Activated CD4-positive, alpha-beta T cell treated with anti-CD3 and anti-CD28 coated beads, Interleukin-2, amount 10 ng/mL, durations not matched to agents 24 days and 14 days (primary cell): ENCODE data around the gene NT5DC3. TPM values are rescaled to one million over a fixed set of nuclear protein-coding genes. Genes with fewer than 3 reads are reported as not detected.

Experiments
- DNase-seq: peaks from one replicate; pipeline ENCODE4 v3.0.0; 2022
- H3K27ac Mint-ChIP-seq: one replicate; pipeline ENCODE4 v1.8.0; 2022; ENCODE audit warnings: mild to moderate bottlenecking, mixed read lengths
- H3K27me3 Mint-ChIP-seq: one replicate; pipeline ENCODE4 v1.8.0; 2022; ENCODE audit warnings: mixed read lengths
- H3K36me3 Mint-ChIP-seq: one replicate; pipeline ENCODE4 v1.8.0; 2022; ENCODE audit warnings: low read depth, mild to moderate bottlenecking, mixed read lengths
- H3K4me1 Mint-ChIP-seq: one replicate; pipeline ENCODE4 v1.8.0; 2021; ENCODE audit warnings: mixed read lengths
- H3K4me3 Mint-ChIP-seq: one replicate; pipeline ENCODE4 v1.8.0; 2022; ENCODE audit warnings: mild to moderate bottlenecking, moderate library complexity, mixed read lengths
- H3K9me3 Mint-ChIP-seq: one replicate; pipeline ENCODE4 v1.8.0; 2021; ENCODE audit warnings: mixed read lengths
- intact Hi-C: fragments of 100-400 bp; cut with micrococcal nuclease; formaldehyde crosslinking; loops from one replicate; pipeline ENCODE4 v1.15.1; 2023
- total RNA-seq: library from RNA; stranded (reverse); gene quantifications from 2 replicates; pipeline ENCODE4 v1.2.3, GENCODE V29; 2022

The NT5DC3 gene
- total RNA-seq, 1 donor from 2014 or later = 14.9 TPM

DNA sequence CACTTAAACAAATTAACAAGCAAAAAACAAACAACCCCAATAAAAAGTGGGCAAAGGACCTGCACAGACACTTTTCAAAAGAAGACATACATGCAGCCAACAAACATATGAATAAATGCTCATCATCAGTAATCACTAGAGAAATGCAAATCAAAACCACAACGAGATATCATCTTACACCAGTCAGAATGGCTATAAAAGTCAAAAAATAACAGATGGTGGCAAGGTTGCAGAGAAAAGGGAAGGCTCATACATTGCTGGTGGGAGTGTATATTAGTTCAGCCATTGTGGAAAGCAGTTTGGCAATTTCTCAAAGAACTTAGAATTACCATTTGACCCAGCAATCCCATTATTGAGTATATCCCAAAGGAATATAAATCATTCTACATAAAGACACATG is 34.6 kb upstream of the NT5DC3 start:
- peaks cover 14% of the 10 kb centered on the region for H3K27me3 Mint-ChIP-seq
- no peaks in the 10 kb centered on the region for H3K36me3 Mint-ChIP-seq
- H3K4me1 Mint-ChIP-seq = peaks cover 20% of the 10 kb centered on the region
- H3K9me3 Mint-ChIP-seq = no peaks in the 10 kb centered on the region
- no peak for DNase-seq
- intact Hi-C loops = loop anchor here (5.0 kb wide), 1 partner anchor 187 kb away; the partner anchor contains the start of gene HCFC2
- H3K27ac Mint-ChIP-seq = no peak overlapping the region
- H3K4me3 Mint-ChIP-seq = no peak overlapping the region

DNA sequence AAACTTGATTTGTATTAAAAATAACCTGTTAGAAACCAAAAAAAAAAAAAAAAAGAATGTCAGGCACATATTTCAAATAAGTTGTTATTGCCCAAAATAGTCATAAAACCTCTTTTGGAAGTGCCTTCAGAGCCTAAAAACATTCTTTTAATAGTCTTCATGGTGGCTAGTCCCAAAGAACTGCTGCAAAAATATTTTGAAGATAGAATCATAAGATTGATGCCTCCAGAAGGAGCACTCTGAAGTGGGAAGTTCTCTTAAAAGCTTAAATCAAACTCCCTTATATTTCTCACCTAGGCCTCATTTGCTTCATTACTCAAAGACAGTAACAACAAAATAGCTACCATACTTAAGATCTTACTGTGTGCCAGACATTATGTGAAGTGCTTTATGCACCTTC is 27.2 kb upstream of the NT5DC3 start:
- Mint-ChIP-seq H3K9me3 (no peaks in the 10 kb centered on the region), H3K4me1 (no peaks in the 10 kb centered on the region), H3K27ac (no peak overlapping the region), H3K36me3 (no peaks in the 10 kb centered on the region), H3K27me3 (peaks cover 11% of the 10 kb centered on the region), H3K4me3 (no peak overlapping the region)
- intact Hi-C loops = no loop called here
- DNase-seq = no peak

GRCh38 chr12:103865151-103865730 is 24.2 kb upstream of the NT5DC3 start:
- no peak overlapping the region for H3K4me3 Mint-ChIP-seq
- peaks cover 7% of the 10 kb centered on the region for H3K27me3 Mint-ChIP-seq
- no peak for DNase-seq
- H3K36me3 Mint-ChIP-seq = no peaks in the 10 kb centered on the region
- no peaks in the 10 kb centered on the region for H3K9me3 Mint-ChIP-seq
- intact Hi-C loops = no loop called here
- H3K4me1 Mint-ChIP-seq = no peaks in the 10 kb centered on the region
- H3K27ac Mint-ChIP-seq = no peak overlapping the region

DNA sequence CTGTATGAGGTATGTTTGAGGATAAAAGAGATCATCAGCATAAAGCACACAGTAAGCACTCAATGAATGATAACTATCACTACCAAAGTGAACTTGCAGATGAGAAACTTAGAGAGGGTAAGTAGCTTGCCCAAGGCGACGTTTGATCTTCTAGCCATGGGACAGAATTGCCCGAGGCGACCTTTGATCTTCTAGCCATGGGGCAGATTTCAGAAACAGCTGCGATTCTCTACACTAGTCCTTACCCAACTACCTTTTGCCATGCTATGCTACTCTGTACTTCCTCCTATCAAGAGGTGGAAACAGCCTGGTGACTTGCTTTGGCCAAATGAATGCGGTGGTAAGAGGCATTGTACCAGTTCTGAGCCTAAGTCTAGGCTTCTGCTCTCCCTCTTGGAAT is 23.7 kb upstream of the NT5DC3 start:
- H3K36me3 Mint-ChIP-seq = no peaks in the 10 kb centered on the region

DNA sequence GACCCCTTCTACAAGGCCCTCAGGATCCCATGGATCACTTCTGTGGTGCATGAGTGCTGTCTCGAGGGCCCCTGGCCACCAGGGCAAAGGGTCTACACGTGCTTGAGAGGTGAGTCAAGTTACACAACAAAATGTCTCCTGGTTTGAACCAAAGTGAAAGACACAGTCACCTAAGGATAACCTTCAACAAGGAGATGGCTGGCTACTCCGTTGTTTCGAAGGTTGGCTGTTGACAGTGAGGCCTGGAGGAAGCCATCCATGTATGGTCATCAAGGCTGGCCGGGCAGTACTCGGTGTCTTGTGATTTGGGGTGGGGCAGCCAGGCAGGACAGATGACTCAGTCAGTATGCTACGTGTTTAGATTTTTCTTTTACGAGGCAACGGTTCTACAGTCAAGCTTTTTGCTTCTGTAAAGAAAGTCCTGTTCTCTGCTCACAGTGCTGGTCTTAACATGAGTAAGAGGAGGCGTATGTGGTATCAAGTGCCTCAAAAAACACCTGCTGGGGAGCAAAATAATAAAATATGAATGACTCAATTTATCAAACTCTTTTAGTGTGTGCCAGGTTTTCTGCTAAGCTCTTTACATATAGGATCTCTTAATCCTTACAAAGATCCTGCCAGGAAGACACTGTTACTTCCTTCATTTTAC is 18.0 kb upstream of the NT5DC3 start:
- no peaks in the 10 kb centered on the region for H3K4me1 Mint-ChIP-seq
- peaks cover 2% of the 10 kb centered on the region for H3K27me3 Mint-ChIP-seq
- no peaks in the 10 kb centered on the region for H3K36me3 Mint-ChIP-seq
- no peak overlapping the region for H3K4me3 Mint-ChIP-seq
- H3K9me3 Mint-ChIP-seq = no peaks in the 10 kb centered on the region
- DNase-seq = no peak
- no peak overlapping the region for H3K27ac Mint-ChIP-seq
- intact Hi-C loops = no loop called here

More for the DNA sequence above, 23.7 kb upstream of the NT5DC3 start:
- no peak overlapping the region for H3K4me3 Mint-ChIP-seq
- intact Hi-C loops = no loop called here
- no peaks in the 10 kb centered on the region for H3K4me1 Mint-ChIP-seq
- peaks cover 2% of the 10 kb centered on the region for H3K27me3 Mint-ChIP-seq
- no peaks in the 10 kb centered on the region for H3K9me3 Mint-ChIP-seq
- no peak overlapping the region for H3K27ac Mint-ChIP-seq
- DNase-seq = no peak

DNA sequence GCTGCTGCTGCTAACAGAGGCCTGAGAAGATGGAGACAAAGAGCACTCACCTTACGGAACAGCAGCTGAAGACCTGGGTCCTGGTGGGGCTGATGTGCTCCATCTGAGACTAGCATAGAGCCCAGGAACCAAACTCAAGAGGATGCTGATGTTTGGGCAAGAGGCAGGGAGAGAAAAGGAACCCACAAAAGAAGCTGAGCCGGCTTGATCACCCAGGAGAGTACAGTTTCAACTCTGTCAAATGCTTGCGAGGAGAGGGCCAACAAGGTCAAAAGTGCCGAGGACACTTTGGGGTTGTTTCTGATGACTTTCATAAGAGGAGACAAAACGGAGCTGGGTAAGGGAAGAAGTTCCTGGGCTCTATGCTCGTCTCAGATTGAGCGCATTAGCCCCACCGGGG is 17.3 kb upstream of the NT5DC3 start:
- Mint-ChIP-seq H3K27ac (no peak overlapping the region), H3K36me3 (no peaks in the 10 kb centered on the region), H3K4me1 (no peaks in the 10 kb centered on the region), H3K27me3 (peaks cover 4% of the 10 kb centered on the region), H3K9me3 (no peaks in the 10 kb centered on the region), H3K4me3 (no peak overlapping the region)
- no peak for DNase-seq
- intact Hi-C loops = no loop called here

DNA sequence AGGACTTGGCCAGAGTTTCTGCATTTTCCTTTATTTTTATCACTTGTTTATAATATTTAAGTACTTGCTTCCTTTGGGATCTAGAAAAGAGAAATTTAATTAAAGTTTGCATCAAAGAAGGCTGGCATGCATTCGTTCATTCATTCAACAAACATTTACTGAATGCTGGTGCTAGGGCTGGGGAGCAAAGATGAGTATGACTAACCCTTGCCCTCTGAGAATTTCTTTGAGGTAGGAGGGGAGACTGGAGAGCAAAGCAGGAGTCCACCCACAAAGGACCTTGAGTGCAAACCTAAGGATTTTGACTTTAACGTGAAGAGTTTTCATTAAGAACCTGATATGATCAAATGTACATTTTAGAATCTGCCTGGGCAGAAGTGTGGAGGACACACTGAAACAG is 16.1 kb upstream of the NT5DC3 start:
- no peak overlapping the region for H3K27ac Mint-ChIP-seq
- H3K9me3 Mint-ChIP-seq = no peaks in the 10 kb centered on the region
- H3K4me3 Mint-ChIP-seq = no peak overlapping the region
- peaks cover 9% of the 10 kb centered on the region for H3K27me3 Mint-ChIP-seq
- no peaks in the 10 kb centered on the region for H3K36me3 Mint-ChIP-seq
- H3K4me1 Mint-ChIP-seq = no peaks in the 10 kb centered on the region
- no peak for DNase-seq
- intact Hi-C loops = no loop called here

GRCh38 chr12:103855896-103856657 is 15.0 kb upstream of the NT5DC3 start:
- intact Hi-C loops = no loop called here
- Mint-ChIP-seq H3K4me1 (peaks cover 2% of the 10 kb centered on the region), H3K4me3 (no peak overlapping the region), H3K9me3 (no peaks in the 10 kb centered on the region), H3K27ac (no peak overlapping the region), H3K36me3 (no peaks in the 10 kb centered on the region), H3K27me3 (peaks cover 9% of the 10 kb centered on the region)
- DNase-seq = no peak

DNA sequence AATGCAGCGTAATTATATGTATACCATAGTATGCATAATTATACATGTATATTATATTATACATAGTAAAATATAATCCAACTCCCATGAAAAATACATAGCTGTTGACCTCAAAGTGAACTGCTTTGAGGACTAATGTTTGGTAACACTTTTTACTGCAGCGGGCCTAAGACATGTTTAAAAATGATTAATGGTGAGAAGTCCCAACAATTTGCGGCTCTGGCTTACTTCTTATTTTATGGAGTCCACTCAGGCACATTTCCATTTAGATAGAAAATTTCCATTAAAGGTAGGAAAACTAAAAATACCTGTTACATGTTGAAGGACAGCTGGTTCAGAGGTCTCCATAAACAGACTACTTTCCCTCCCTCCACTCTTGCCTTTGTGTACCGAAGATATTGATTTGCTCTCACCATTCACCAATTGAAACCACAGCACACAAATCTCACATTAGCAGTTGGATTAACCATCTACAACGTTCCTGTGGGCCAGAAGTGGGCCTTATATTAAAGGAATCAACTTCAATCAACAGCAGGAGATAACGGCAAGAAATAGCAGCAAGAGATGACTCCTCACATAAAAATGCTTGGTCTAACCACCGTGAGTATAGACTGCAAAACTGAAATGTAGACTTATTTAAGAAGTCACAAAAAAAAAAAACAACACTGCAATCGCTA is 14.1 kb upstream of the NT5DC3 start:
- intact Hi-C loops = no loop called here
- Mint-ChIP-seq H3K27ac (no peak overlapping the region), H3K4me3 (no peak overlapping the region)

DNA sequence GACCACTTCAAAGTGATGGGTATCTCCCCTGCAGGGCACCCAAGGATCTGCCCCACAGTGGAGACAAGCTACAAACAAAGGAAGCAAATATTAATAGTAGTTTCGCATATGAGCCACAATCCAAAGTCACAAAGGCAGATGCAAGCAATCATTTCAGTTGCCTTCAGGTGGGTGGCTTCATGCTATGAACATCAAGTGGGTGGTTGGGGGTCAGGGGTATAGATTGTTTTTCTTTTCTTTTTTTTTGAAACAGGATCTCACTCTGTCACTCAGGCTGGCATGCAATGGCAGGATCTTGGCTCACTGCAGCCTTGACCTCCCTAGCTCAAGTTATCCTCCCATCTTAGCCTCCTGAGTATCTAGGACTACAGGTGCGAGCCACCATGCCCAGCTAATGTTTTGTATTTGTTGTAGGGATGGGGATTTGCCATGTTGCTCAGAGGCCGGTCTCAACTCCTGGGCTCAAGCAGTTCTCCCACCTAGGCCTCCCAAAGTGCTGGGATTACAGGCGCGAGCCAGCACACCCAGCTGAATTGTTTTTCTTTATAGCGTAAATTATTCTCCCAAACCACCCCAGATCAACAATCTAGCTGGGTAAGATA is 13.4 kb upstream of the NT5DC3 start:
- intact Hi-C loops = no loop called here
- Mint-ChIP-seq H3K4me1 (peaks cover 2% of the 10 kb centered on the region), H3K27me3 (peaks cover 9% of the 10 kb centered on the region), H3K4me3 (no peak overlapping the region), H3K9me3 (no peaks in the 10 kb centered on the region), H3K27ac (no peak overlapping the region), H3K36me3 (no peaks in the 10 kb centered on the region)
- DNase-seq = no peak

More for the DNA sequence above, 14.1 kb upstream of the NT5DC3 start:
- Mint-ChIP-seq H3K36me3 (no peaks in the 10 kb centered on the region), H3K9me3 (no peaks in the 10 kb centered on the region), H3K27me3 (peaks cover 9% of the 10 kb centered on the region), H3K4me1 (peaks cover 2% of the 10 kb centered on the region)
- DNase-seq = no peak

DNA sequence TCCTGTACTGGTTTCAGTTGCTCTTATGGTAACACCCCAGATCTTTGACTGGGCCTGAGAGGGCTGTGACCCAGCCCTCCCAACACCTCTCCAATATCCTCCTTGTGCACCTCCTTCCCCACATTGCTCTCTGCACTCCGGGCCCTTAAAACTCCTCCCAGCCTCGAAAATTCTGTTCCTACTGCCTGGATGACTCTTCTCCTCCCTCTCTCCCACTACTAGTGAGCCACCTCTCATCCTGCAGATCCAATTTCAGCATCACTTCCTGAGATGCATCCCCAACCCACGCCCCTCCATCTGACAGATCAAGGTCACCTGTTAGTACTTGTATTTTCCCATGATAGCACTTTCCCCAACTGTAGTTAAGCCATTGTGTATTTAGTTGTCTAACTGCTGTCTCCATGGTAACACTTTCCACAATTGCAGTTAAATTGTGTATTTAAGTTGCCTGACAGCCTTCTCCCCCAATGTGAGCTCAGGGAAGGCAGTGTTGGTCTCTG is 11.5 kb upstream of the NT5DC3 start:
- intact Hi-C loops = no loop called here
- H3K27me3 Mint-ChIP-seq = peaks cover 11% of the 10 kb centered on the region
- peaks cover 2% of the 10 kb centered on the region for H3K4me1 Mint-ChIP-seq
- no peaks in the 10 kb centered on the region for H3K9me3 Mint-ChIP-seq
- H3K27ac Mint-ChIP-seq = no peak overlapping the region
- no peak for DNase-seq
- no peak overlapping the region for H3K4me3 Mint-ChIP-seq
- H3K36me3 Mint-ChIP-seq = no peaks in the 10 kb centered on the region

DNA sequence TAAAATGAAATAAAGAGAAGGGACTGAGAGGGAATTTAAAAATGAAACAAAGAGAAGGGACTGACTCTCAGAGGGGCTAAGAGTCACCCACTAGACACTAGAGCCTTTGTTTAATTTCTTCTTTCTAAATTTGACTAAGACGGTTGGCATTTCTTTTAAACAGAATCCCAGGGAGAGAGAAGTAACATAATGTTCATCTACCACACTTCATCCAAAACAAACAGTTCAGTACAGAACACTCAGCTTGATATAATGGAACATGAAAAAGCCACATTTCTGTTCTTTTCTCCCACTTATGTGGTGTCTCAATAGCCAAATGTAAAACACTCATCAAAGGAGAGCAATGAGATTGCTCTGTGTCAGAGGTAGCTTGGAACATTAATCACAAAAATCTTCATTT is 10.1 kb upstream of the NT5DC3 start:
- Mint-ChIP-seq H3K36me3 (no peaks in the 10 kb centered on the region), H3K27ac (no peak overlapping the region), H3K4me3 (no peak overlapping the region), H3K4me1 (peaks cover 2% of the 10 kb centered on the region), H3K27me3 (peaks cover 19% of the 10 kb centered on the region), H3K9me3 (no peaks in the 10 kb centered on the region)
- intact Hi-C loops = no loop called here
- DNase-seq = no peak

GRCh38 chr12:103850429-103850828 is 9.4 kb upstream of the NT5DC3 start:
- H3K36me3 Mint-ChIP-seq = no peaks in the 10 kb centered on the region
- H3K9me3 Mint-ChIP-seq = no peaks in the 10 kb centered on the region
- H3K4me3 Mint-ChIP-seq = no peak overlapping the region

More at GRCh38 chr12:103850429-103850828, 9.4 kb upstream of the NT5DC3 start:
- intact Hi-C loops = no loop called here
- Mint-ChIP-seq H3K27ac (no peak overlapping the region), H3K27me3 (peaks cover 19% of the 10 kb centered on the region), H3K4me1 (peaks cover 2% of the 10 kb centered on the region)
- no peak for DNase-seq
